ENCODE results near the gene LRRC4.

LRRC4 gene

DNA sequence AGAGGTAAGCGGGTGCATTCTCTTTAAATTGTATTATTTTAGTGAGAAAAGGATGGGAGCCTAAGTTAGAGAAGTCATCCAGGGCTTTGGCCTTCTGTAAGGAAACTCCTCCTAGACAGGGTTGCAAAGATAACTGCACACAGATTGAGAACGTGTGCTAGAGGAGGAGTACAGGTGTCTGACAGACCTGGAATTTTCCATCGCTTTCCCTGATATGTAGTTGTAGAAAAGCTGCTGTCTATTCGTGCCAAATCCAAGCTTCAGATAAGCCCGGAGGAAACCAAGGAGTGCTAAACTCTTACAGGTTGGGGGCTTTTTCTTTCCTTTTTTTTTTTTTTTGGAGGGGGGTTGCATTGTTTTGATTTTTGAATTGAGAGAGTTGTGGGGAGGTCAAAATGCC is 23.1 kb downstream of the LRRC4 start:
- in situ Hi-C loops (cut with MboI; ENCODE audit: low sequenced_read_pairs), result no loop called here

- in situ Hi-C loops (cut with MboI; ENCODE audit: low sequenced_read_pairs), result no loop called here
These were observed 23.9 kb downstream of the LRRC4 start for GRCh38 chr7:128007303-128007680.

GRCh38 chr7:128006550-128007302 is 24.5 kb downstream of the LRRC4 start:
- in situ Hi-C loops (cut with MboI; ENCODE audit: low sequenced_read_pairs), result no loop called here

- in situ Hi-C loops (cut with MboI; ENCODE audit: low sequenced_read_pairs), result no loop called here
These were observed 25.5 kb downstream of the LRRC4 start for GRCh38 chr7:128005759-128006159.

DNA sequence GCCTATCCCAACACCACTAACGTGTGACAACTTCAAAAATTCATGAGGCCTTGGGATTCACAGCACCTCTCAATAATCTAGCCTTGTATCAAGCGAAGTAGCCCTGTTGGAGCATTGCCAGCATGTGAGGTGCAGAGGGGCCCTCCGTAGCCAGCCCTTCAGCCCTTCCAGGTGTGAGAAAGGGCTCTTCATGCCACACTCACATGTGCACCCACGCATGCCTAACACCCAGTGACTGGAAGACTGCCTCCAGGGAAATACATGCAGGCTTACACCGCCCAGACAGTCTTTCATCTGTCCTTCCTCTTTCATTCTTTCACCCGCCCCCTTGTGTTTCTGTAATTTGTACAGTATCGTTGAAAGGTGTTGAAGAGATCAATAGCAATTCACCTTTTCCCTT is 26.1 kb downstream of the LRRC4 start:
- in situ Hi-C loops (cut with MboI; ENCODE audit: low sequenced_read_pairs), result no loop called here

DNA sequence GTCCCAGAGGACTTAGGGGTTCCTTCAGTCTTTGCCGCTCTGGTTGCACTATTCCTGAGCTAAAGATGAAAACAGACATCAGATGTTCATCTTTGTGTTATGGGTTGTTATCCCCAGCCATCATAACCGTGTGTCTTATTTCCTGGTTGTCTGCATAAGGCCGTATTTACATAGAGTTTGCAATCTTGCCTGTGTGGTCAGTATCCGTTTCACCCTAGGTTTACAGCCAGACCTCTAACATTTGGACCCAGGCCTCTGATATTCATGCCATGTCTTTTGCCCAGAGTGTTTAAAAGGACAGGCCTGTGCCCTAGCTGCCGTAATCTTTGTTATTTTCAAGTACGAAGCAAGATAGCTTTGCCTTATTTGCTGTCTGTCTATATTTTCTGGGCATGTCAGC is 26.6 kb downstream of the LRRC4 start:
- in situ Hi-C loops (cut with MboI; ENCODE audit: low sequenced_read_pairs), result no loop called here

DNA sequence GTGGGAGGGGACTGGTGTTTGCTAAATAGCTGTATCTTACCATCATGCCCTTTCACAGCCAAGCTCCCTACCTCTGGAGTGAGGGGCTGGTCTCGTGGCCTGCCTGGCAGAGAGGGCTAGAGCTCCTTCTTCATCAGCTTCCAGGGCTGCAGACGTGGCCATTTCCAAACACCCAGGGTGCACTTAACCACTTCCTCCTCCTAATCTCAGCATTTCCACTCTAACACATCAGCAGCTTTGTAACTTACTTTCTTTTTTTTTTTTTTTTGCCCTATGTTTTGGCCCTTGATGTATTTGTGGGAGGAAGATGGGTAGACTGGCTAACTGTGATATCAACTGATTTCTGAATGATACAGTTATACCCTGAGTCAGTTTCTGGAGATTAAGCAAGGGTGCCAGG is 27.4 kb downstream of the LRRC4 start:
- in situ Hi-C loops (cut with MboI; ENCODE audit: low sequenced_read_pairs), result no loop called here

GRCh38 chr7:128003167-128003566 is 28.1 kb downstream of the LRRC4 start:
- in situ Hi-C loops (cut with MboI; ENCODE audit: low sequenced_read_pairs), result no loop called here

- in situ Hi-C loops (cut with MboI; ENCODE audit: low sequenced_read_pairs), result no loop called here
These were observed 30.4 kb downstream of the LRRC4 start for GRCh38 chr7:128000854-128001265.

DNA sequence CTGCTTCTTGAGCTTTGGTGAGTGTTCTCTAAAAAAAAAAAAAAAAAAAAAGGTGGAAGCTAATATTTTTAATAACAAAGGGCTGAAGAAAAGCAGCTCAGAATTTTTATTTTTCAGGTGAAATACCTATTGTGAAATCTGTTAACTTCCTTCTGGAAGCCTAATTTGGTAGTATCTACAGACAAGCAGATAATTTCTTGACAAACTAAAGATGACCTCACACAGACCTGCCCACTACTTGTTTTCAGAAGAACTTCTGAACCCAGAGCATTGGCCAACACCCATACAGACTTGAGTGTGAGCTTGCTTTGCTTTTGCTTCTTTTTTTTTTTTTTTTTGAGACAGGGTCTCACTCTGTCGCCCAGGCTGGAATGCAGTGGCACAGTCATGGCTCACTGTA is 31.2 kb downstream of the LRRC4 start:
- in situ Hi-C loops (cut with MboI; ENCODE audit: low sequenced_read_pairs), result no loop called here

- in situ Hi-C loops (cut with MboI; ENCODE audit: low sequenced_read_pairs), result no loop called here
These were observed 32.6 kb downstream of the LRRC4 start for GRCh38 chr7:127998671-127999070.

DNA sequence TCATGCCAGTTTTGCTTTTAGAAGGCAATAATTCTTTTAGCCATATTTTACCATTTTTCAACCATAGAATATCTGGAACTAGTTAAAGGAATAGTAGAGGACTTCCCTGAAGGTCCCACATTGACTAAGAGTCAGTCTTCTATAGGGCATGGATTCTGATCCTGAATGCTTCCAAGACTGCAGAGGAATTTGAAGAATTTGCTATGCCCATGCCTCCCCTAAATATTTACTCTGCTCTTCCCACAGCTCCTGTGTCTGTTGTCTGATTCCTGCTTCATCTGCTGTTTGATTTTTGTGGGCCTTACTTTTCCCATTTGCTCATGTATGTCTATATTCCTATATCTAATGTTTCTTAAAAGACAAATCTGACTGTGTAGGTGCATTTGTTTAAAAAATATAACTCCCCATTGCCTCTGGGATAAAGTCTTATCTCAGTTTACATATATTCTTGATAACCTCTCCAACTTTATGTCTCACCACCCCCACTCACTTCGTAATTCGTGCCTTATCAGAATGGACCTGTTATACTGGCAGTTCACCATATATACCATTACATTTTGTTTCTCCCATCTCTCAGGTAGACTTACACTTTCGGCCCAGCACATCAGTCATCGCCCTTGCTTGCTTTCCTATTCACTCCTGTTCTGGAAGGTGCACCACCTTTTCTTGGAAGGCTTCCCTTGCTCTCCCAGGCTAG is 33.9 kb downstream of the LRRC4 start:
- in situ Hi-C loops (cut with MboI; ENCODE audit: low sequenced_read_pairs), result no loop called here

DNA sequence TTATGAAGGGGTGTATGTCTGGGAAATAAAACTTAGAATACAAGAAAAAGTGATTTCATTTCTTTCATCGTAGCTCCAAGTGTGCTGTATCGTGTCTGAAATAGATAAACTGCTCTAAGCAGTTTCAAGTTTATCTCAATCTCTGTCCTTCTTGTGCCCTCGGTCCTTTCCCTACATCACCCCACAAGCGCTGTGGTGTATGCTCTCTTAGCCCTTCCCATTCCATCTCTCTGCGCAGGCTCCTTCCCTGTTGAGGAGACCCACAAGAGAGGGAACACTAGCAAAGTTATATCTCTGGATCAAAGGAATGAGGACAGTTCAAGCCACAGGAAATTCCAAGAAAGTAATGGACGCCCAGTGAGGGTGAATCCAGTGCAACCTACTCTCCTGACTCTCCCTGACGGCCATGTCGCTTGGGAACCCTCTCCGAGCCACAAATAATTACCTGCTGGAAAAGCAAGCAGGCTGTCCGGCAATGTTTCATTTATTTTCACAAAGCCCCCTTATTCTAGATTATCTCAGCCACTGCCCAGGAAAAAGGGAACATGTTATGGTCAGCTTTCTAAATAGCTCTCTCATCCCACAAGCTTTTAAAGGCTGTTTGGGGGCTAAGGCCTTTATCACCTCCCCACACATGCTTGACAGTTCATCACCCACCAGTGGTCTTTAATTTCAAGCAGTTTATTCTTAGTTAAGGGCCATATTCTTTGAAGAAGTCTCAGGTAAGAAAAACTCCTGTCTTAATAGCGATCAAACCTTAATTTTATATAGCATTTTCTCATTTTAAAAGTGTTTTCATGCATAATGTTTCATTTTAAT is 34.8 kb downstream of the LRRC4 start:
- in situ Hi-C loops (cut with MboI; ENCODE audit: low sequenced_read_pairs), result no loop called here

DNA sequence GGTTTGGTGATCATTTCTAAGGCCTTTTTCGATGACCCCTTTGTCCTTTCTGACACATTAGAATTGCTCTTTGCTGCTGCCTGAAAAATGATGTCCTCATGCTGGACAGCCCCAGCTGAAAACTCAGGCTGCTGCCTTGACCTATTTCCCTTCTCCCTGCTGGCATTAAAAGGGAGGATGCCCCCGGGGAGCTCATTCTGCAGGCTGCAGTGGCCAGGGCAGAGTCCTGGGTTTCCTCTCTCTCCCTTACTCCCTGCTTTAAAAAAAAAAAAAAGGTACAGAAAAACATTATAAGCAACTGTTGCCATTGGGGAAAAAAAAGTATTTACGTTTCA is 35.4 kb downstream of the LRRC4 start:
- in situ Hi-C loops (cut with MboI; ENCODE audit: low sequenced_read_pairs), result no loop called here

GRCh38 chr7:127995156-127995880 is 35.9 kb downstream of the LRRC4 start:
- in situ Hi-C loops (cut with MboI; ENCODE audit: low sequenced_read_pairs), result no loop called here

DNA sequence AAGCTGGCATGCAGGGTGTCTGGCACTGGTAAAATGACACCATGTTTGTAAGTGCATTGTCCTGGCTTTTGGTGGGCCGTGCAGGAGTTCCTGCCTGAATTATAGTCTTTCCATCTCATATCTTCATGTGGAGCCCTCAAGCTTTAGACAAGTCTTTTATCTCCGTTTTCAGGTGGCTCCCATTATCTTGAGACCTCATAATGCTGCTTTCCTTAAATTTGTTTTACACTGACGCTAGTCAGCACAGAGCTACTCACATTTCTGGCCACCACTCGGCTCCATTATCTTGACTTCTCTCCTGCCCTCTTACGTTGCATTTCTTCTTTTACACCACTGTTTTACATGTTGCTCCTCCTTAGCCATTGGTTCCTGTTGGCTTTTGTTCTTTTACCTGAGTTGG is 37.2 kb downstream of the LRRC4 start:
- in situ Hi-C loops (cut with MboI; ENCODE audit: low sequenced_read_pairs), result no loop called here

- in situ Hi-C loops (cut with MboI; ENCODE audit: low sequenced_read_pairs), result no loop called here
These were observed 37.9 kb downstream of the LRRC4 start for GRCh38 chr7:127993317-127993716.

GRCh38 chr7:127988751-127989150 is 42.5 kb downstream of the LRRC4 start:
- in situ Hi-C loops (cut with MboI; ENCODE audit: low sequenced_read_pairs), result no loop called here

GRCh38 chr7:127986581-127987521 is 44.4 kb downstream of the LRRC4 start:
- in situ Hi-C loops (cut with MboI; ENCODE audit: low sequenced_read_pairs), result no loop called here

GRCh38 chr7:127983804-127984332 is 47.4 kb downstream of the LRRC4 start:
- in situ Hi-C loops (cut with MboI; ENCODE audit: low sequenced_read_pairs), result no loop called here

Measured in HL-60/S4 (cell line).